ENCODE measurements around the gene RBM5.

GRCh38 chr3:50154840-50155490 lies 66.2 kb downstream of the RBM5 start, which contains the start of gene SEMA3F:
- TF ChIP-seq CTCF (IDR thresholded peaks at IDR 0.05) (no peak), POLR2A (IDR thresholded peaks at IDR 0.05) (no peak)

All from lower leg skin (tissue), 3 donors.